ENCODE data around the gene SLC9A9.

GRCh38 chr3:143256416-143256815 is 591.9 kb downstream of the SLC9A9 start:
- no peak for TF ChIP-seq CTCF (conservative IDR thresholded peaks at IDR 0.05; ENCODE audit: low read depth, low read length)
- no peak for TF ChIP-seq EZH2 (IDR thresholded peaks at IDR 0.05; ENCODE audit: borderline replicate concordance, low read depth, low read length, poor library complexity, severe bottlenecking)
